Loucy (cell line): Measurements from ENCODE around the gene THOP1.

Source experiments
- EZH2phosphoT487 ChIP-seq: fragments of 200-600 bp; IDR thresholded peaks from 2 replicates; pipeline ENCODE4 v1.6.1; 2018; ENCODE audit warnings: antibody characterized with exemption, mild to moderate bottlenecking, moderate library complexity, borderline replicate concordance
- TF ChIP-seq, protein P1 (sequence below): fragments of 200-600 bp; sonication (generic); conservative IDR thresholded peaks from 2 replicates; pipeline ENCODE4 v1.5.1; 2014; ENCODE audit warnings: mild to moderate bottlenecking, antibody characterized with exemption, low read length

GRCh38 chr19:2807379-2808128, 22.3 kb downstream of the THOP1 start:
- TF ChIP-seq, protein P1, sequence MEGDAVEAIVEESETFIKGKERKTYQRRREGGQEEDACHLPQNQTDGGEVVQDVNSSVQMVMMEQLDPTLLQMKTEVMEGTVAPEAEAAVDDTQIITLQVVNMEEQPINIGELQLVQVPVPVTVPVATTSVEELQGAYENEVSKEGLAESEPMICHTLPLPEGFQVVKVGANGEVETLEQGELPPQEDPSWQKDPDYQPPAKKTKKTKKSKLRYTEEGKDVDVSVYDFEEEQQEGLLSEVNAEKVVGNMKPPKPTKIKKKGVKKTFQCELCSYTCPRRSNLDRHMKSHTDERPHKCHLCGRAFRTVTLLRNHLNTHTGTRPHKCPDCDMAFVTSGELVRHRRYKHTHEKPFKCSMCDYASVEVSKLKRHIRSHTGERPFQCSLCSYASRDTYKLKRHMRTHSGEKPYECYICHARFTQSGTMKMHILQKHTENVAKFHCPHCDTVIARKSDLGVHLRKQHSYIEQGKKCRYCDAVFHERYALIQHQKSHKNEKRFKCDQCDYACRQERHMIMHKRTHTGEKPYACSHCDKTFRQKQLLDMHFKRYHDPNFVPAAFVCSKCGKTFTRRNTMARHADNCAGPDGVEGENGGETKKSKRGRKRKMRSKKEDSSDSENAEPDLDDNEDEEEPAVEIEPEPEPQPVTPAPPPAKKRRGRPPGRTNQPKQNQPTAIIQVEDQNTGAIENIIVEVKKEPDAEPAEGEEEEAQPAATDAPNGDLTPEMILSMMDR = no peak
- TF ChIP-seq EZH2phosphoT487 = no peak
